HepG2 (cell line): Measurements from ENCODE around the gene TK2. TPM values are rescaled to one million over a fixed set of nuclear protein-coding genes. Genes with fewer than 3 reads are reported as not detected.

Source experiments
- CBX1 ChIP-seq: IDR thresholded peaks from one replicate; pipeline ENCODE4 v1.6.1; 2016; ENCODE audit warnings: antibody characterized with exemption, low read depth
- E2F5 ChIP-seq: sonication (generic); formaldehyde crosslinking; conservative IDR thresholded peaks from 2 replicates; pipeline ENCODE4 v1.4.0; 2020; ENCODE audit warnings: missing genetic modification reagents
- GATAD1 ChIP-seq: IDR thresholded peaks from 2 replicates; pipeline ENCODE4 v1.6.1; 2016; ENCODE audit warnings: missing genetic modification reagents, missing compliant biosample characterization
- HOXA7 ChIP-seq: sonication (generic); formaldehyde crosslinking; IDR thresholded peaks from 2 replicates; pipeline ENCODE4 v1.8.1; 2022; ENCODE audit warnings: mild to moderate bottlenecking, missing genetic modification reagents, moderate library complexity
- IRF2 ChIP-seq: IDR thresholded peaks from 2 replicates; pipeline ENCODE4 v1.6.1; 2018; ENCODE audit warnings: missing genetic modification reagents, missing compliant biosample characterization
- KDM6A ChIP-seq: IDR thresholded peaks from 2 replicates; pipeline ENCODE4 v1.6.1; 2016; ENCODE audit warnings: low read depth
- NKX3-1 ChIP-seq: sonication (generic); formaldehyde crosslinking; IDR thresholded peaks from 2 replicates; pipeline ENCODE4 v1.5.0; 2020; ENCODE audit warnings: missing genetic modification reagents
- RCOR2 ChIP-seq: IDR thresholded peaks from 2 replicates; pipeline ENCODE4 v1.6.1; 2016; ENCODE audit warnings: missing biosample characterization, missing genetic modification reagents
- SP140L ChIP-seq: sonication (generic); formaldehyde crosslinking; IDR thresholded peaks from 2 replicates; pipeline ENCODE4 v1.4.0; 2020; ENCODE audit warnings: missing genetic modification reagents, borderline replicate concordance
- TAF1 ChIP-seq: sonication (generic); formaldehyde crosslinking; IDR thresholded peaks from 2 replicates; pipeline ENCODE4 v1.4.0; 2020; ENCODE audit warnings: missing genetic modification reagents
- ZBED4 ChIP-seq: sonication (generic); formaldehyde crosslinking; IDR thresholded peaks from 2 replicates; pipeline ENCODE4 v1.4.0; 2020; ENCODE audit warnings: missing genetic modification reagents, borderline replicate concordance
- ZBTB3 ChIP-seq: sonication (generic); formaldehyde crosslinking; IDR thresholded peaks from 2 replicates; pipeline ENCODE4 v1.4.0; 2020; ENCODE audit warnings: low read depth, mild to moderate bottlenecking, moderate library complexity, missing genetic modification reagents, borderline replicate concordance
- ZBTB7A ChIP-seq: sonication (generic); formaldehyde crosslinking; IDR thresholded peaks from 2 replicates; pipeline ENCODE4 v1.8.0; 2022; ENCODE audit warnings: mild to moderate bottlenecking, missing genetic modification reagents
- ZNF354B ChIP-seq: sonication (generic); formaldehyde crosslinking; IDR thresholded peaks from 2 replicates; pipeline ENCODE4 v1.8.0; 2022; ENCODE audit warnings: mild to moderate bottlenecking, missing genetic modification reagents
- polyA plus RNA-seq, 8 experiments: library from polyadenylated mRNA; depleted of rRNA in 3 of 8; stranded (reverse) in 7 of 8; unstranded in 1 of 8; fragments of >200 nt; fragmentation: Illumina TruSeq in 4 of 8; extraction: Trizol in 4 of 8; gene quantifications; 2 replicates each; pipeline versions ENCODE4 v1.2.1 to v1.2.3, GENCODE V29; 2011 to 2016; ENCODE audit warnings: low read depth in 4 of 8, missing spikeins in 1 of 8, mixed read lengths in 1 of 8; ENCODE audit not compliant: insufficient read depth in 1 of 8
- total RNA-seq, 5 experiments: library from RNA; depleted of rRNA; stranded (reverse); fragments of >200 nt; fragmentation: Illumina TruSeq; extraction: Trizol; gene quantifications; 2 replicates each; pipeline ENCODE4 v1.2.3, GENCODE V29; 2016; ENCODE audit warnings: low read depth in 1 of 5
- TF ChIP-seq, protein P1 (sequence below): sonication (generic); formaldehyde crosslinking; IDR thresholded peaks from 2 replicates; pipeline ENCODE4 v1.5.1; 2020; ENCODE audit warnings: mild to moderate bottlenecking, missing genetic modification reagents, borderline replicate concordance
- TF ChIP-seq, protein P2 (sequence below): sonication (generic); formaldehyde crosslinking; IDR thresholded peaks from 2 replicates; pipeline ENCODE4 v1.4.0; 2020; ENCODE audit warnings: mild to moderate bottlenecking, missing genetic modification reagents

TK2 gene
- total and polyA plus RNA-seq, 2 of the 13 experiments (the other 11 are each of a cell fraction or from before 2014, with no cell fraction given) = 18.7 to 21.0 TPM

DNA sequence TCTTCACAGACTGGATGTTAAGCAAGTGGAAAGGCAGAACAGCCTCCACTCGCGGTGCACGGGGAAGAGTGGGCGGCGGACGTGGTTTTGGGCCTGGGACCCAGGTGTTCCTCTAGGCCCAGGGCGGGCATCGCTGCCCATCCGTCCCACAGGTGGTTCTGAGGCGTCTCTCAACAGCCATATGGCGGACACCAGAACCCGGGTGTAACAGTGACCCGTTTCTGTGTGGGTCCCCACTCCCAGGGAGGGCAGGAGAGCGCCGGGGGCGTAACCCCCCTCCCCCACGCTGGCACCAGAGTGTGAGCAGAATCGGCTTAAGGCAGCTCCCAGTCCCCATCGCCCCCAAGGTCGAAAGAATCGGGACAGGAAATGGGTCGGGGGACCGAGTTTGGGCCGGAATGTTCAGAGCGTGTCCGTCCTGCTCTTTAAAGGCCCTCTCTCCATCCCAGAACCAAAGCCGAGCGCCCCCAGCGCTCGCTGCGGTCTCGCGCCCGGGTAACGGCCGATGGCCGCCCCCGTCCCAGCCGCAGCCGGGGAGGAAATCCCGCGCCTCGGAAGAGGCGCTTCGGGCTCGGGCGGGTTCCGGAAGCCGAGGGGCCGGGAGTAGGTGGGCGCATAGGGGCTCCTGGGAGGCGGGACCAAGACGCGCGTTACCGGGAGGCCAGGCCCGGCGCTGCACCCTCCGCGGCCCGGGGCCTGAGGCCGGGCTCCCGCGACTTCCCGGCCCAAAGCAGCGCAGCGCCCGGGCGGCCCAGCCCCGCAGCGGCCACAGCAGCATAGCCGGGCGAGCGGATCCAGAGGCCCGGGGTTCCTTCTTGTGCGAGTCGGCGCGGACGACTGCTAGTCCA, at the start of gene TK2 (continued):
- TF ChIP-seq ZBED4 (CRISPR knock-in tag) (peak; percentile 68; the same call in 1 of the 2 replicates), NKX3-1 (CRISPR knock-in tag) (peak; percentile 44; the same call in 1 of the 2 replicates), ZNF354B (CRISPR knock-in tag) (no peak), TAF1 (CRISPR knock-in tag) (peak; percentile 81), GATAD1 (no peak; the same call in 1 of the 2 replicates), SP140L (no peak), HOXA7 (CRISPR knock-in tag) (no peak), CBX1 (no peak), KDM6A (CRISPR knock-in tag) (no peak), RCOR2 (no peak), ZBTB7A (peak; percentile 14; the same call in 1 of the 2 replicates), ZBTB3 (CRISPR knock-in tag) (peak; percentile 65; the same call in 1 of the 2 replicates), IRF2 (no peak; the same call in 1 of the 2 replicates), E2F5 (no peak)
- TF ChIP-seq, protein P1, sequence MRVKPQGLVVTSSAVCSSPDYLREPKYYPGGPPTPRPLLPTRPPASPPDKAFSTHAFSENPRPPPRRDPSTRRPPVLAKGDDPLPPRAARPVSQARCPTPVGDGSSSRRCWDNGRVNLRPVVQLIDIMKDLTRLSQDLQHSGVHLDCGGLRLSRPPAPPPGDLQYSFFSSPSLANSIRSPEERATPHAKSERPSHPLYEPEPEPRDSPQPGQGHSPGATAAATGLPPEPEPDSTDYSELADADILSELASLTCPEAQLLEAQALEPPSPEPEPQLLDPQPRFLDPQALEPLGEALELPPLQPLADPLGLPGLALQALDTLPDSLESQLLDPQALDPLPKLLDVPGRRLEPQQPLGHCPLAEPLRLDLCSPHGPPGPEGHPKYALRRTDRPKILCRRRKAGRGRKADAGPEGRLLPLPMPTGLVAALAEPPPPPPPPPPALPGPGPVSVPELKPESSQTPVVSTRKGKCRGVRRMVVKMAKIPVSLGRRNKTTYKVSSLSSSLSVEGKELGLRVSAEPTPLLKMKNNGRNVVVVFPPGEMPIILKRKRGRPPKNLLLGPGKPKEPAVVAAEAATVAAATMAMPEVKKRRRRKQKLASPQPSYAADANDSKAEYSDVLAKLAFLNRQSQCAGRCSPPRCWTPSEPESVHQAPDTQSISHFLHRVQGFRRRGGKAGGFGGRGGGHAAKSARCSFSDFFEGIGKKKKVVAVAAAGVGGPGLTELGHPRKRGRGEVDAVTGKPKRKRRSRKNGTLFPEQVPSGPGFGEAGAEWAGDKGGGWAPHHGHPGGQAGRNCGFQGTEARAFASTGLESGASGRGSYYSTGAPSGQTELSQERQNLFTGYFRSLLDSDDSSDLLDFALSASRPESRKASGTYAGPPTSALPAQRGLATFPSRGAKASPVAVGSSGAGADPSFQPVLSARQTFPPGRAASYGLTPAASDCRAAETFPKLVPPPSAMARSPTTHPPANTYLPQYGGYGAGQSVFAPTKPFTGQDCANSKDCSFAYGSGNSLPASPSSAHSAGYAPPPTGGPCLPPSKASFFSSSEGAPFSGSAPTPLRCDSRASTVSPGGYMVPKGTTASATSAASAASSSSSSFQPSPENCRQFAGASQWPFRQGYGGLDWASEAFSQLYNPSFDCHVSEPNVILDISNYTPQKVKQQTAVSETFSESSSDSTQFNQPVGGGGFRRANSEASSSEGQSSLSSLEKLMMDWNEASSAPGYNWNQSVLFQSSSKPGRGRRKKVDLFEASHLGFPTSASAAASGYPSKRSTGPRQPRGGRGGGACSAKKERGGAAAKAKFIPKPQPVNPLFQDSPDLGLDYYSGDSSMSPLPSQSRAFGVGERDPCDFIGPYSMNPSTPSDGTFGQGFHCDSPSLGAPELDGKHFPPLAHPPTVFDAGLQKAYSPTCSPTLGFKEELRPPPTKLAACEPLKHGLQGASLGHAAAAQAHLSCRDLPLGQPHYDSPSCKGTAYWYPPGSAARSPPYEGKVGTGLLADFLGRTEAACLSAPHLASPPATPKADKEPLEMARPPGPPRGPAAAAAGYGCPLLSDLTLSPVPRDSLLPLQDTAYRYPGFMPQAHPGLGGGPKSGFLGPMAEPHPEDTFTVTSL (CRISPR knock-in tag) = 0 out of 2 replicates have a peak, but pooled peaks have one; percentile 38
- TF ChIP-seq, protein P2, sequence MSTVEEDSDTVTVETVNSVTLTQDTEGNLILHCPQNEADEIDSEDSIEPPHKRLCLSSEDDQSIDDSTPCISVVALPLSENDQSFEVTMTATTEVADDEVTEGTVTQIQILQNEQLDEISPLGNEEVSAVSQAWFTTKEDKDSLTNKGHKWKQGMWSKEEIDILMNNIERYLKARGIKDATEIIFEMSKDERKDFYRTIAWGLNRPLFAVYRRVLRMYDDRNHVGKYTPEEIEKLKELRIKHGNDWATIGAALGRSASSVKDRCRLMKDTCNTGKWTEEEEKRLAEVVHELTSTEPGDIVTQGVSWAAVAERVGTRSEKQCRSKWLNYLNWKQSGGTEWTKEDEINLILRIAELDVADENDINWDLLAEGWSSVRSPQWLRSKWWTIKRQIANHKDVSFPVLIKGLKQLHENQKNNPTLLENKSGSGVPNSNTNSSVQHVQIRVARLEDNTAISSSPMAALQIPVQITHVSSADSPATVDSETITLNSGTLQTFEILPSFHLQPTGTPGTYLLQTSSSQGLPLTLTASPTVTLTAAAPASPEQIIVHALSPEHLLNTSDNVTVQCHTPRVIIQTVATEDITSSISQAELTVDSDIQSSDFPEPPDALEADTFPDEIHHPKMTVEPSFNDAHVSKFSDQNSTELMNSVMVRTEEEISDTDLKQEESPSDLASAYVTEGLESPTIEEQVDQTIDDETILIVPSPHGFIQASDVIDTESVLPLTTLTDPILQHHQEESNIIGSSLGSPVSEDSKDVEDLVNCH = 0 out of 2 replicates have a peak, but pooled peaks have one; percentile 50
